Kidney (tissue), 14 donors: ENCODE measurements around the gene TP53BP2. TPM values are rescaled to one million over a fixed set of nuclear protein-coding genes. Genes with fewer than 3 reads are reported as not detected.
A peak's percentile ranks its signal among the peaks of the same experiment; 100 is the strongest.

Source experiments
- DNase-seq, 5 donors: peaks; one replicate each; pipeline ENCODE4 v3.0.0-alpha.2; 2013 to 2020
- FAIRE-seq: peaks from 2 replicates; lab custom pipeline; 2012; peaks lifted over from hg19 to GRCh38; lab: Jason Lieb, UNC
- H3K27ac ChIP-seq, 2 donors: one replicate each; pipeline ENCODE4 v1.7.0; 2013; ENCODE audit warnings: low read depth in 2 of 2, low read length in 2 of 2, inconsistent platforms in 1 of 2
- H3K27me3 ChIP-seq: one replicate; pipeline ENCODE4 v1.7.1; 2013; ENCODE audit warnings: low read length, inconsistent platforms; ENCODE audit not compliant: control insufficient read depth, insufficient read depth
- H3K36me3 ChIP-seq, 3 donors: one replicate each; pipeline versions ENCODE4 v1.7.0 to v1.7.1; 2013; ENCODE audit warnings: low read length in 3 of 3, control low read depth in 1 of 3, inconsistent platforms in 1 of 3; ENCODE audit not compliant: insufficient read depth in 3 of 3, control insufficient read depth in 2 of 3
- H3K4me1 ChIP-seq, 3 donors: one replicate each; pipeline versions ENCODE4 v1.7.0 to v1.7.1; 2013; ENCODE audit warnings: low read length in 3 of 3, inconsistent platforms in 1 of 3, low read depth in 1 of 3; ENCODE audit not compliant: control insufficient read depth in 2 of 3, insufficient read depth in 2 of 3
- H3K4me3 ChIP-seq, 3 donors: one replicate each; pipeline versions ENCODE4 v1.7.0 to v1.8.1; 2013; ENCODE audit warnings: low read length in 3 of 3, control low read depth in 1 of 3, inconsistent platforms in 1 of 3
- H3K9ac ChIP-seq, 3 donors: one replicate each; pipeline versions ENCODE4 v1.7.0 to v1.7.1; 2013; ENCODE audit warnings: low read length in 3 of 3, control low read depth in 1 of 3, inconsistent platforms in 1 of 3
- H3K9me3 ChIP-seq, 3 donors: one replicate each; pipeline versions ENCODE4 v1.7.0 to v1.7.1; 2013; ENCODE audit warnings: low read length in 3 of 3, control low read depth in 1 of 3, inconsistent platforms in 1 of 3; ENCODE audit not compliant: control insufficient read depth in 2 of 3, insufficient read depth in 1 of 3
- intact Hi-C: fragments of 100-400 bp; cut with DNase I; formaldehyde crosslinking; loops from one replicate; pipeline ENCODE4 v1.11.1; 2022
- polyA plus RNA-seq: library from polyadenylated mRNA; stranded (reverse); fragments of 350-450 nt; fragmentation: Illumina TruSeq; extraction: RNeasy Lipid Tissue Mini Kit (QIAGEN cat#74804); gene quantifications from one replicate; pipeline ENCODE4 v1.2.3, GENCODE V29; 2014; ENCODE audit warnings: low read depth, low replicate concordance; ENCODE audit not compliant: insufficient read depth
- total RNA-seq: library from RNA; stranded (reverse); fragmentation: NEBNext Ultra II Directional; extraction: Animal tissue kit (Norgen Biotek cat#: 25700); gene quantifications from one replicate; pipeline ENCODE4 v1.2.1, GENCODE V29; 2021
- TF ChIP-seq, protein P1 (sequence below): IDR thresholded peaks from 3 replicates; pipeline ENCODE4 v1.5.1; 2012; ENCODE audit warnings: mild to moderate bottlenecking, moderate library complexity, borderline replicate concordance; ENCODE audit not compliant: insufficient read depth; ENCODE audit errors: extremely low read depth
- donor health status: control.
- donor health status: control.
- donor health status: control.
- donor health status: control.
- donor health status: control.
- donor health status: DM: yes; HTN: yes; CAD: no.
- donor health status: Normal renal cell carcinoma (clear cell type).

The TP53BP2 gene
- total and polyA plus RNA-seq, 2 donors from 2014 or later, result 10.3 to 45.9 TPM

DNA sequence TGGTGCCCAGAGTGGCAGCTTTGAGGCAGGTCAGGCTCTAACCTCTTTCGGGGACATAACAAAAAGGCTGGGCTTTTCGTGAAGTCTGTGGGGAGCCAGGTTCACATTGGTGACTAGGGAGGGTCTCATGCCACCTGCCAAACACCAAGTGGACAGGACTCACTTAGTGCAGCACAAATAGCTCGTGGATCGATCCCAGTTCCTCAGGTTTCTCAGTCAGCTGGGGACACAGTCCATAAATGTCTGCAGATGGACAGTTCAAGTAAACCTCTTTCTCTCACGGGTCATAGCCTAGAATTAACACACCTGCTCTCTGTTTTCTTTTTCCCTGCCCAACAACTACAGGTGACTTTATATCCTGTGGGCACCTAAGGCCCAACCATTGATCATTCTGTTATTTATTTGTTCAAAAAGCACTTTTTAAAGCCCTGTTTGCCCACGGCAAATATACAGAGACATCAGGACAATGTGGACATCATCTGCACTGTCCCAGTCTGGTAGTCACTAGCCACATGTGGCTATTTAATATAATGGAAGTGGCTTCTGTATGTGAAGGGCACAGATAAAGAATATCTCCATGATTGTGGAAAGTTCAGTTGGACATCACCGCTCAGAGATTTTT, 79.9 kb downstream of the TP53BP2 start:
- intact Hi-C loops, result no loop called here
- TF ChIP-seq, protein P1, sequence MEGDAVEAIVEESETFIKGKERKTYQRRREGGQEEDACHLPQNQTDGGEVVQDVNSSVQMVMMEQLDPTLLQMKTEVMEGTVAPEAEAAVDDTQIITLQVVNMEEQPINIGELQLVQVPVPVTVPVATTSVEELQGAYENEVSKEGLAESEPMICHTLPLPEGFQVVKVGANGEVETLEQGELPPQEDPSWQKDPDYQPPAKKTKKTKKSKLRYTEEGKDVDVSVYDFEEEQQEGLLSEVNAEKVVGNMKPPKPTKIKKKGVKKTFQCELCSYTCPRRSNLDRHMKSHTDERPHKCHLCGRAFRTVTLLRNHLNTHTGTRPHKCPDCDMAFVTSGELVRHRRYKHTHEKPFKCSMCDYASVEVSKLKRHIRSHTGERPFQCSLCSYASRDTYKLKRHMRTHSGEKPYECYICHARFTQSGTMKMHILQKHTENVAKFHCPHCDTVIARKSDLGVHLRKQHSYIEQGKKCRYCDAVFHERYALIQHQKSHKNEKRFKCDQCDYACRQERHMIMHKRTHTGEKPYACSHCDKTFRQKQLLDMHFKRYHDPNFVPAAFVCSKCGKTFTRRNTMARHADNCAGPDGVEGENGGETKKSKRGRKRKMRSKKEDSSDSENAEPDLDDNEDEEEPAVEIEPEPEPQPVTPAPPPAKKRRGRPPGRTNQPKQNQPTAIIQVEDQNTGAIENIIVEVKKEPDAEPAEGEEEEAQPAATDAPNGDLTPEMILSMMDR, result no peak
- H3K4me1 ChIP-seq, result no peaks in the 10 kb centered on the region
- H3K36me3 ChIP-seq, result peaks cover 8 to 55% (median 28%) of the 10 kb centered on the region in 3 donors
- H3K27me3 ChIP-seq, result no peaks in the 10 kb centered on the region
- H3K4me3 ChIP-seq, result no peak overlapping the region
- no peaks in the 10 kb centered on the region for H3K9me3 ChIP-seq
- H3K9ac ChIP-seq, result no peak overlapping the region
- peak in 2 of 5 donors; percentile 7 to 22 for DNase-seq
- no peak for FAIRE-seq
- no peak overlapping the region for H3K27ac ChIP-seq

DNA sequence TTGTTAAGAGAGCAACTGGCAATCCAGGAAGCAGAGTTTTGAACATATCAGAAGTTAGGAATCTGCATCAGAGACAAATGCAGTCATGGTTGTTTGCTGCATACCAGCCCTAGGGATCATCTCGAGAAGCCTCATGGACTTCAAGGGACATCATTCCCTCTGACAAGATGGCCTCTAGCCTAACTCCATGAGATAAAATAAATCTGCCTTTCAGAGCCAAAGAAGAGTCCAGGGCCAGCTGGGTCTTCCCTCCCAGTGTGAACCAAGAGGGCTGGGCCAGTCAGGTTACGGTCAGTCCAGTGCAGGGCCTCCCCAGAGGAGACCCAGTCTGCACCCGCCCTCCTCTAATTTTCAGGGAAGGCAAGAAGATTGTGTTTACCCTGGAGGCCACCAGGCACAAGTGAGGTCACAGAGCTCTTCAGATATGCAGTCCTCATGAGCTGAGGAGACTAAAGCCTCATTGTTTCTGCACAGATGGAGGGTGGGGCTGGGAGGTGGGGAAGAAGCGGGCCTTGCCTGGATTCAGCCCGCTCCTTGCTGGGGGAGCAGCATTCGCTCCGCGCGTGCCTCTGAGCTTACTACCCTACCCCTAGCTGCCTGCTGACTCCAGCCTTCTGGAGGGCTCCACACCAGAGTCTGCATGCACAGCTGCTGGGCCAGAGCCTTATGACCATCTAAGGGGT, 80.6 kb downstream of the TP53BP2 start:
- H3K27me3 ChIP-seq, result no peaks in the 10 kb centered on the region
- H3K4me3 ChIP-seq, result no peak overlapping the region
- no peak overlapping the region for H3K27ac ChIP-seq
- TF ChIP-seq, protein P1, result no peak
- no peak for FAIRE-seq
- peaks cover 8 to 53% (median 26%) of the 10 kb centered on the region in 3 donors for H3K36me3 ChIP-seq
- no peaks in the 10 kb centered on the region for H3K9me3 ChIP-seq
- no peak overlapping the region for H3K9ac ChIP-seq
- DNase-seq, result peak in 1 of 5 donors; percentile 45
- no peaks in the 10 kb centered on the region for H3K4me1 ChIP-seq
- intact Hi-C loops, result no loop called here

DNA sequence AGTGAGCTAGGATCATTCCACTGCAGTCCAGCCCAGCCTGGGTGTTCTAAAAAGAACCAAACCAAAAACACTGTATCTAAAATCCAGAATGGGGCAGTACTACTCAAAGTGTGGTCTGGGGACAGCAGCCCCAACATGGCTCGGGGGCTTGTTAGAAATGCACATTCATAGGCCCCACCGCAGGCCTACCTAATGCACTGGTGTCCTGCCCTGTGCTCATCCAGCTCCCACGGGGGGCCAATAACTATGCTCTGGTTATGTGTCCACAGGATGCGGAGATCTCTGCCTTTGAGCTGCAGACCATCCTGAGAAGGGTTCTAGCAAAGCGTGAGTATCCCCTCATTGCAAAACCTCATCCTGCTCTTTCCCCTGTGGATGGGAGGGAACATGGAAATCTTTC, 81.9 kb downstream of the TP53BP2 start:
- H3K9me3 ChIP-seq, result no peaks in the 10 kb centered on the region
- FAIRE-seq (no peak), DNase-seq (no peak)
- no peaks in the 10 kb centered on the region for H3K4me1 ChIP-seq
- no peak overlapping the region for H3K9ac ChIP-seq
- peaks cover 5 to 54% (median 19%) of the 10 kb centered on the region in 3 donors for H3K36me3 ChIP-seq
- no peaks in the 10 kb centered on the region for H3K27me3 ChIP-seq
- no peak overlapping the region for H3K27ac ChIP-seq
- TF ChIP-seq, protein P1, result no peak
- intact Hi-C loops, result no loop called here
- no peak overlapping the region for H3K4me3 ChIP-seq
